Measurements from ENCODE around the gene GLYAT. TPM values are rescaled to one million over a fixed set of nuclear protein-coding genes. Genes with fewer than 3 reads are reported as not detected.

The GLYAT gene
- total RNA-seq, 1 donor from 2014 or later: not detected

DNA sequence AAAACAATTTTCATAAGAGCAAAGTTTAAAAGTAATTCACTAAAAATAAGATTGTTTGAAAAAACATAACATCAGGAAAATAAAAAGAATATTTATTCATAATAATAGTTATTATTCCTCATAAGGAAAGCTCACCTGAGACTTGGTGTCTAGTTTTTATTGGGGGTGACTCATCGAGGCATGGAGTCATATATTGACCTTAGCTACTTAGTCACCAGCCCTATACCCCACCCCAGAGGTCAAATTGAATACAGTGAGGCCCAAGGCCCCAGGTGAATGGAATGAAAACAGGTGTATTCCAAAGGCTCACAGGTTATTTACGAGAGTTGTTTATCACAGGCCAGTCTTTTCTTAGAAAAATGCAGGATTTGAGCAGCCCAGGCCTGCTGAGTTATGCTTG lies 72.3 kb downstream of the GLYAT start:
- TF ChIP-seq, protein P1, sequence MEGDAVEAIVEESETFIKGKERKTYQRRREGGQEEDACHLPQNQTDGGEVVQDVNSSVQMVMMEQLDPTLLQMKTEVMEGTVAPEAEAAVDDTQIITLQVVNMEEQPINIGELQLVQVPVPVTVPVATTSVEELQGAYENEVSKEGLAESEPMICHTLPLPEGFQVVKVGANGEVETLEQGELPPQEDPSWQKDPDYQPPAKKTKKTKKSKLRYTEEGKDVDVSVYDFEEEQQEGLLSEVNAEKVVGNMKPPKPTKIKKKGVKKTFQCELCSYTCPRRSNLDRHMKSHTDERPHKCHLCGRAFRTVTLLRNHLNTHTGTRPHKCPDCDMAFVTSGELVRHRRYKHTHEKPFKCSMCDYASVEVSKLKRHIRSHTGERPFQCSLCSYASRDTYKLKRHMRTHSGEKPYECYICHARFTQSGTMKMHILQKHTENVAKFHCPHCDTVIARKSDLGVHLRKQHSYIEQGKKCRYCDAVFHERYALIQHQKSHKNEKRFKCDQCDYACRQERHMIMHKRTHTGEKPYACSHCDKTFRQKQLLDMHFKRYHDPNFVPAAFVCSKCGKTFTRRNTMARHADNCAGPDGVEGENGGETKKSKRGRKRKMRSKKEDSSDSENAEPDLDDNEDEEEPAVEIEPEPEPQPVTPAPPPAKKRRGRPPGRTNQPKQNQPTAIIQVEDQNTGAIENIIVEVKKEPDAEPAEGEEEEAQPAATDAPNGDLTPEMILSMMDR (IDR thresholded peaks at IDR 0.05; ENCODE audit: insufficient read depth, low read length, poor library complexity, severe bottlenecking): no peak
- H3K4me3 ChIP-seq (ENCODE audit: low read depth, low read length): no peak overlapping the region
- DNase-seq (ENCODE audit: low read depth): peak; percentile 4
- H3K36me3 ChIP-seq (ENCODE audit: control insufficient read depth, insufficient read depth, low read length): no peaks in the 10 kb centered on the region
- no peaks in the 10 kb centered on the region for H3K27me3 ChIP-seq (ENCODE audit: control insufficient read depth, insufficient read depth, low read length)

Other genes with a start within 250 kb of the GLYAT start
- not detected in 2 replicates for gene OR5B21, start 223.8 kb downstream of the GLYAT start, total RNA-seq
- 5.8 and 5.9 TPM in 2 replicates for gene LPXN, start 156.1 kb downstream of the GLYAT start, total RNA-seq
- gene ZFP91, start 152.9 kb downstream of the GLYAT start, total RNA-seq: 37.1 and 38.6 TPM in 2 replicates
- 0.96 and 1.1 TPM in 2 replicates for gene CNTF, start 109.3 kb downstream of the GLYAT start, total RNA-seq
- 0.13 and 0.68 TPM in 2 replicates for gene GLYATL2, start 112.8 kb upstream of the GLYAT start, total RNA-seq
- gene GLYATL1, start 207.5 kb upstream of the GLYAT start, total RNA-seq: 0.84 and 2.1 TPM in 2 replicates